GM04503 (cell line): ENCODE measurements around the gene FLRT1.

Experiments used
- DNase-seq: peaks from one replicate; pipeline ENCODE4 v3.0.0-alpha.2; 2012; ENCODE audit warnings: low read depth

Gene FLRT1

GRCh38 chr11:64035576-64035975 lies at the start of gene FLRT1:
TSS of gene FLRT1 (plus strand) at chr11:64035931. CDS start at chr11:64116268, 80,337 bp downstream.
- DNase-seq, result no peak

GRCh38 chr11:63986156-63986931 lies 49.4 kb upstream of the FLRT1 start, which contains the start of gene OTUB1:
TSS of gene OTUB1 (plus strand) at chr11:63986438. CDS start at chr11:63986457, 19 bp downstream.
- peak; percentile 53 for DNase-seq

- no peak for DNase-seq
Observed at GRCh38 chr11:63986932-63987513, 48.7 kb upstream of the FLRT1 start.

- DNase-seq, result no peak
Observed at GRCh38 chr11:63991558-63991957, 44.2 kb upstream of the FLRT1 start.

- no peak for DNase-seq
Observed at GRCh38 chr11:63993100-63993499, 42.6 kb upstream of the FLRT1 start.

GRCh38 chr11:63993993-63994392 lies 41.7 kb upstream of the FLRT1 start:
- no peak for DNase-seq

GRCh38 chr11:63996512-63996911 lies 39.2 kb upstream of the FLRT1 start:
- DNase-seq, result no peak

- DNase-seq, result no peak
Observed at GRCh38 chr11:63997104-63997700, 38.5 kb upstream of the FLRT1 start.

- DNase-seq, result no peak
Observed at GRCh38 chr11:63997801-63998337, 37.9 kb upstream of the FLRT1 start.

GRCh38 chr11:63998558-63999348 lies 37.0 kb upstream of the FLRT1 start:
- DNase-seq, result no peak

- no peak for DNase-seq
Observed at GRCh38 chr11:63999349-64000025, 36.2 kb upstream of the FLRT1 start.

- DNase-seq, result no peak
Observed at GRCh38 chr11:64000026-64000739, 35.5 kb upstream of the FLRT1 start.

- no peak for DNase-seq
Observed at GRCh38 chr11:64000740-64001483, 34.8 kb upstream of the FLRT1 start.

GRCh38 chr11:64001484-64002420 lies 34.0 kb upstream of the FLRT1 start:
- no peak for DNase-seq

GRCh38 chr11:64003807-64004589 lies 31.7 kb upstream of the FLRT1 start:
- no peak for DNase-seq

- DNase-seq, result no peak
Observed at GRCh38 chr11:64004590-64004984, 31.1 kb upstream of the FLRT1 start.

- no peak for DNase-seq
Observed at GRCh38 chr11:64005691-64006090, 30.0 kb upstream of the FLRT1 start.

- no peak for DNase-seq
Observed at GRCh38 chr11:64006398-64006797, 29.3 kb upstream of the FLRT1 start.
